IMR-90 (cell line): ENCODE measurements around the gene SYT6. TPM values are rescaled to one million over a fixed set of nuclear protein-coding genes. Genes with fewer than 3 reads are reported as not detected.
A peak's percentile ranks its signal among the peaks of the same experiment; 100 is the strongest.

Source experiments
- ATAC-seq: fragments of 200-7000 bp; cut with Tn5 transposase; 2 replicates; pipeline ENCODE4 v1.9.1; 2020; ENCODE audit warnings: low read depth, mild to moderate bottlenecking, moderate library complexity
- BruUV-seq: library from RNA; stranded (reverse); fragments of 400-500 nt; replicated peaks from 2 replicates; lab custom pipeline; 2021; lab: Mats Ljungman, UMichigan
- CTCF ChIA-PET: fragments of 300-600 bp; formaldehyde crosslinking; extraction: SDS; loops from one replicate; lab custom pipeline; 2021; ENCODE audit warnings: antibody characterized with exemption; lab: Yijun Ruan, JAX
- POLR2A ChIA-PET: fragments of 300-600 bp; sonication (Branson Sonifier 250); formaldehyde crosslinking; loops from one replicate; lab custom pipeline; 2022; ENCODE audit warnings: antibody characterized with exemption; ENCODE audit not compliant: unreplicated experiment; lab: Charles Lee
- DNase-seq: peaks from one replicate; pipeline ENCODE4 v3.0.0; 2013
- H2AFZ ChIP-seq: replicated peaks from 2 replicates; pipeline ENCODE3; 2013; ENCODE audit warnings: low read length, mild to moderate bottlenecking; ENCODE audit not compliant: poor library complexity
- H2AK5ac ChIP-seq: 2 replicates; pipeline ENCODE4 v1.6.1; 2013; ENCODE audit warnings: low read depth, low read length, inconsistent platforms
- H2AK9ac ChIP-seq: replicated peaks from 2 replicates; pipeline ENCODE3; 2013; ENCODE audit warnings: mild to moderate bottlenecking, low read depth, low read length, moderate library complexity; ENCODE audit not compliant: poor library complexity
- H2BK120ac ChIP-seq: 2 replicates; pipeline ENCODE4 v1.6.1; 2013; ENCODE audit warnings: low read depth, low read length, inconsistent platforms
- H2BK15ac ChIP-seq: 3 replicates; pipeline ENCODE4 v1.6.1; 2013; ENCODE audit warnings: low read depth, low read length, inconsistent platforms
- H2BK20ac ChIP-seq: 2 replicates; pipeline ENCODE4 v1.6.1; 2013; ENCODE audit warnings: low read depth, mild to moderate bottlenecking, inconsistent platforms, low read length, moderate library complexity
- H2BK5ac ChIP-seq: 2 replicates; pipeline ENCODE4 v1.6.1; 2013; ENCODE audit warnings: mild to moderate bottlenecking, low read depth, low read length, inconsistent platforms; ENCODE audit not compliant: poor library complexity, severe bottlenecking
- H3K14ac ChIP-seq: replicated peaks from 2 replicates; pipeline ENCODE4 v1.6.1; 2013; ENCODE audit warnings: low read depth, low read length, inconsistent platforms
- H3K18ac ChIP-seq: 2 replicates; pipeline ENCODE4 v1.6.1; 2013; ENCODE audit warnings: low read depth, low read length, control low read depth
- H3K23ac ChIP-seq: 2 replicates; pipeline ENCODE4 v1.6.1; 2013; ENCODE audit warnings: low read depth, low read length, inconsistent platforms
- H3K27ac ChIP-seq: 2 replicates; pipeline ENCODE4 v1.5.1; 2013; ENCODE audit warnings: mild to moderate bottlenecking, control low read depth, low read length; ENCODE audit not compliant: insufficient read depth
- H3K27me3 ChIP-seq: 2 replicates; pipeline ENCODE4 v1.6.1; 2013; ENCODE audit warnings: low read length; ENCODE audit not compliant: control insufficient read depth, insufficient read depth
- H3K36me3 ChIP-seq: 2 replicates; pipeline ENCODE4 v1.6.1; 2013; ENCODE audit warnings: low read length, mixed read lengths; ENCODE audit not compliant: control insufficient read depth, insufficient read depth
- H3K4ac ChIP-seq: 2 replicates; pipeline ENCODE4 v1.6.1; 2013; ENCODE audit warnings: low read depth, low read length, inconsistent platforms
- H3K4me1 ChIP-seq: 2 replicates; pipeline ENCODE4 v1.6.1; 2013; ENCODE audit warnings: low read length, mixed read lengths; ENCODE audit not compliant: control insufficient read depth, insufficient read depth
- H3K4me2 ChIP-seq: 2 replicates; pipeline ENCODE4 v1.6.1; 2013; ENCODE audit warnings: low read depth, mild to moderate bottlenecking, control low read depth, low read length, moderate library complexity
- H3K4me3 ChIP-seq: 2 replicates; pipeline ENCODE4 v1.5.1; 2013; ENCODE audit warnings: low read depth, mild to moderate bottlenecking, control low read depth, low read length, moderate library complexity; ENCODE audit not compliant: insufficient read depth
- H3K56ac ChIP-seq: 2 replicates; pipeline ENCODE4 v1.6.1; 2013; ENCODE audit warnings: low read length, inconsistent platforms; ENCODE audit not compliant: insufficient read depth; ENCODE audit errors: extremely low read depth
- H3K79me1 ChIP-seq, 2 experiments: 2 replicates each; pipeline ENCODE4 v1.6.1; 2013; ENCODE audit warnings: low read length in 2 of 2, inconsistent platforms in 1 of 2, low read depth in 1 of 2
- H3K9ac ChIP-seq: 2 replicates; pipeline ENCODE4 v1.6.1; 2013; ENCODE audit warnings: low read depth, low read length, control low read depth
- H3K9me1 ChIP-seq: 2 replicates; pipeline ENCODE4 v1.6.1; 2013; ENCODE audit warnings: low read length, inconsistent platforms; ENCODE audit not compliant: insufficient read depth
- H3K9me3 ChIP-seq: 2 replicates; pipeline ENCODE4 v1.6.1; 2013; ENCODE audit warnings: low read length; ENCODE audit not compliant: control insufficient read depth, insufficient read depth
- H4K20me1 ChIP-seq: 2 replicates; pipeline ENCODE4 v1.6.1; 2013; ENCODE audit warnings: low read length, inconsistent platforms; ENCODE audit not compliant: insufficient read depth
- H4K5ac ChIP-seq: 2 replicates; pipeline ENCODE4 v1.6.1; 2013; ENCODE audit warnings: mild to moderate bottlenecking, low read depth, low read length, control low read depth
- H4K8ac ChIP-seq, 2 experiments: 2 replicates each; pipeline ENCODE4 v1.6.1; 2013; ENCODE audit warnings: low read depth in 2 of 2, low read length in 2 of 2, control low read depth in 1 of 2, inconsistent platforms in 1 of 2
- H4K91ac ChIP-seq: 2 replicates; pipeline ENCODE4 v1.6.1; 2013; ENCODE audit warnings: low read depth, low read length, inconsistent platforms; ENCODE audit not compliant: insufficient read depth
- BHLHE40 ChIP-seq: fragments of 150-350 bp; IDR thresholded peaks from 2 replicates; pipeline ENCODE4 v1.6.1; 2016; ENCODE audit warnings: mild to moderate bottlenecking, low read depth, low read length
- CEBPB ChIP-seq: IDR thresholded peaks from 2 replicates; pipeline ENCODE4 v1.6.1; 2012; ENCODE audit warnings: low read depth, low read length, improper control_type of control experiment
- CHD1 ChIP-seq: IDR thresholded peaks from 2 replicates; pipeline ENCODE4 v1.6.1; 2012; ENCODE audit warnings: low read depth, low read length, improper control_type of control experiment
- CTCF ChIP-seq: conservative IDR thresholded peaks from 2 replicates; pipeline ENCODE4 v1.5.1; 2012; ENCODE audit warnings: mild to moderate bottlenecking, low read depth, low read length, improper control_type of control experiment
- FOS ChIP-seq: fragments of 150-350 bp; IDR thresholded peaks from 2 replicates; pipeline ENCODE4 v1.6.1; 2016; ENCODE audit warnings: low read depth, low read length
- MAFK ChIP-seq: IDR thresholded peaks from 2 replicates; pipeline ENCODE4 v1.6.1; 2012; ENCODE audit warnings: low read depth, low read length, improper control_type of control experiment
- MAZ ChIP-seq: IDR thresholded peaks from 2 replicates; pipeline ENCODE4 v1.6.1; 2012; ENCODE audit warnings: low read depth, mild to moderate bottlenecking, low read length, improper control_type of control experiment, moderate library complexity, borderline replicate concordance
- MXI1 ChIP-seq: IDR thresholded peaks from 2 replicates; pipeline ENCODE4 v1.6.1; 2012; ENCODE audit warnings: low read depth, mild to moderate bottlenecking, low read length, moderate library complexity, borderline replicate concordance
- NFE2L2 ChIP-seq: fragments of 150-350 bp; IDR thresholded peaks from 2 replicates; pipeline ENCODE4 v1.6.1; 2016; ENCODE audit warnings: low read depth, mild to moderate bottlenecking, low read length
- POLR2A ChIP-seq: IDR thresholded peaks from 2 replicates; pipeline ENCODE4 v1.6.1; 2012; ENCODE audit warnings: mild to moderate bottlenecking, low read depth, low read length
- RAD21 ChIP-seq: IDR thresholded peaks from 2 replicates; pipeline ENCODE4 v1.6.1; 2012; ENCODE audit warnings: low read length, improper control_type of control experiment
- RCOR1 ChIP-seq: IDR thresholded peaks from 2 replicates; pipeline ENCODE4 v1.6.1; 2012; ENCODE audit warnings: mild to moderate bottlenecking, low read length, improper control_type of control experiment; ENCODE audit not compliant: insufficient replicate concordance
- WGBS, 2 experiments: methylation state at CpG; one replicate each; pipeline versions ENCODE4 v1.1.5 to v1.1.7; 2013; ENCODE audit warnings: missing lambda C conversion rate in 2 of 2; ENCODE audit not compliant: insufficient read length in 1 of 2; ENCODE audit errors: extremely low coverage in 2 of 2; 5-methylcytosine and 5-hydroxymethylcytosine counted together
- dilution Hi-C: fragments of 300-500 bp; cut with HindIII; formaldehyde crosslinking; loops from one replicate; pipeline ENCODE4 v1.14.3; 2018; ENCODE audit warnings: low sequenced_read_pairs; ENCODE audit not compliant: unreplicated experiment
- in situ Hi-C: fragments of 300-500 bp; cut with MboI; formaldehyde crosslinking; loops from 3 replicates; pipeline ENCODE4 v1.14.3; 2019; ENCODE audit warnings: low sequenced_read_pairs, inconsistent platforms, mixed read lengths
- intact Hi-C: fragments of 100-400 bp; cut with micrococcal nuclease; formaldehyde crosslinking; loops from 2 replicates; pipeline ENCODE4 v1.10.0; 2022
- polyA plus RNA-seq, 3 experiments: library from polyadenylated mRNA; depleted of rRNA; stranded (reverse); fragments of >200 nt; gene quantifications; 2 replicates each; pipeline ENCODE4 v1.2.3, GENCODE V29; 2012; ENCODE audit warnings: low replicate concordance in 1 of 3
- total RNA-seq: library from RNA; depleted of rRNA; stranded (reverse); fragments of >200 nt; gene quantifications from 2 replicates; pipeline ENCODE4 v1.2.3, GENCODE V29; 2012

SYT6 gene
- total and polyA plus RNA-seq, 2 of the 4 experiments (the other 2 are of a cell fraction), result not detected

- dilution Hi-C loops, result no loop called here
- BruUV-seq, result no TSS peak
- H2AFZ ChIP-seq, result peak overlapping the region; percentile 47
Observed at GRCh38 chr1:114113411-114114184, 40.1 kb downstream of the SYT6 start.

More at GRCh38 chr1:114113411-114114184, 40.1 kb downstream of the SYT6 start:
- Histone ChIP-seq H2BK5ac (no peak overlapping the region), H2BK15ac (no peak overlapping the region), H3K27me3 (peaks cover 11% of the 10 kb centered on the region), H4K8ac (no peak overlapping the region), H3K9ac (no peak overlapping the region), H3K9me3 (no peaks in the 10 kb centered on the region), H3K4ac (no peak overlapping the region), H2AK9ac (no peak overlapping the region), H3K4me2 (no peak overlapping the region), H3K14ac (no peak overlapping the region), H2BK120ac (no peak overlapping the region), H3K18ac (no peak overlapping the region), H3K23ac (no peak overlapping the region), H3K79me1 (no peaks in the 10 kb centered on the region), H4K5ac (no peak overlapping the region), H3K36me3 (no peaks in the 10 kb centered on the region), H2AK5ac (no peak overlapping the region), H3K4me1 (no peaks in the 10 kb centered on the region), H3K9me1 (no peaks in the 10 kb centered on the region), H3K27ac (no peak overlapping the region), H3K56ac (no peak overlapping the region), H4K91ac (no peak overlapping the region), H4K20me1 (no peaks in the 10 kb centered on the region), H2BK20ac (no peak overlapping the region), H3K4me3 (no peak overlapping the region)
- no peak for TF ChIP-seq FOS
- TF ChIP-seq MXI1, result no peak
- TF ChIP-seq BHLHE40, result no peak
- no peak for TF ChIP-seq CEBPB
- TF ChIP-seq CHD1, result no peak
- TF ChIP-seq CTCF, result no peak
- TF ChIP-seq MAFK, result no peak
- no peak for TF ChIP-seq MAZ
- TF ChIP-seq NFE2L2, result no peak
- no peak for TF ChIP-seq POLR2A
- TF ChIP-seq RCOR1, result no peak
- no peak for TF ChIP-seq RAD21
- ATAC-seq (no peak), DNase-seq (no peak)
- POLR2A ChIA-PET, result interaction anchor here (0.5 kb wide), 1 partner anchor 175 kb away, joined by 4 read pairs; no protein-coding TSS in a partner anchor
- CTCF ChIA-PET, result no interaction called here
- 52% methylated on average over 4 of the region's 10 CpGs; no CpG with 5 or more reads in 1 of the 2 experiments for WGBS, 2 experiments
- in situ Hi-C loops, result no loop called here
- intact Hi-C loops, result no loop called here
